ENCODE data around the gene MME.

GRCh38 chr3:155037508-155038202 is 42.5 kb upstream of the MME start:
- TF ChIP-seq TOX (CRISPR knock-in tag; IDR thresholded peaks at IDR 0.05; ENCODE audit: borderline replicate concordance) (no peak), TCF4 (CRISPR knock-in tag; IDR thresholded peaks at IDR 0.05; ENCODE audit: borderline replicate concordance) (no peak), ZNF8 (CRISPR knock-in tag; IDR thresholded peaks at IDR 0.05) (no peak), ZNF565 (CRISPR knock-in tag; conservative IDR thresholded peaks at IDR 0.05; ENCODE audit: low read depth) (no peak), OSR1 (CRISPR knock-in tag; IDR thresholded peaks at IDR 0.05) (no peak), ESRRG (CRISPR knock-in tag; IDR thresholded peaks at IDR 0.05) (no peak), RARB (CRISPR knock-in tag; IDR thresholded peaks at IDR 0.05) (no peak), CSDC2 (CRISPR knock-in tag; IDR thresholded peaks at IDR 0.05) (no peak), CSRNP3 (CRISPR knock-in tag; IDR thresholded peaks at IDR 0.05) (no peak), ZFP3 (CRISPR knock-in tag; IDR thresholded peaks at IDR 0.05) (no peak)
- TF ChIP-seq, protein P1, sequence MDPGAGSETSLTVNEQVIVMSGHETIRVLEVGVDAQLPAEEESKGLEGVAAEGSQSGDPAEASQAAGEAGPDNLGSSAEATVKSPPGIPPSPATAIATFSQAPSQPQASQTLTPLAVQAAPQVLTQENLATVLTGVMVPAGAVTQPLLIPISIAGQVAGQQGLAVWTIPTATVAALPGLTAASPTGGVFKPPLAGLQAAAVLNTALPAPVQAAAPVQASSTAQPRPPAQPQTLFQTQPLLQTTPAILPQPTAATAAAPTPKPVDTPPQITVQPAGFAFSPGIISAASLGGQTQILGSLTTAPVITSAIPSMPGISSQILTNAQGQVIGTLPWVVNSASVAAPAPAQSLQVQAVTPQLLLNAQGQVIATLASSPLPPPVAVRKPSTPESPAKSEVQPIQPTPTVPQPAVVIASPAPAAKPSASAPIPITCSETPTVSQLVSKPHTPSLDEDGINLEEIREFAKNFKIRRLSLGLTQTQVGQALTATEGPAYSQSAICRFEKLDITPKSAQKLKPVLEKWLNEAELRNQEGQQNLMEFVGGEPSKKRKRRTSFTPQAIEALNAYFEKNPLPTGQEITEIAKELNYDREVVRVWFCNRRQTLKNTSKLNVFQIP (CRISPR knock-in tag; IDR thresholded peaks at IDR 0.05; ENCODE audit: borderline replicate concordance, low read depth) = no peak
- TF ChIP-seq, protein P2, sequence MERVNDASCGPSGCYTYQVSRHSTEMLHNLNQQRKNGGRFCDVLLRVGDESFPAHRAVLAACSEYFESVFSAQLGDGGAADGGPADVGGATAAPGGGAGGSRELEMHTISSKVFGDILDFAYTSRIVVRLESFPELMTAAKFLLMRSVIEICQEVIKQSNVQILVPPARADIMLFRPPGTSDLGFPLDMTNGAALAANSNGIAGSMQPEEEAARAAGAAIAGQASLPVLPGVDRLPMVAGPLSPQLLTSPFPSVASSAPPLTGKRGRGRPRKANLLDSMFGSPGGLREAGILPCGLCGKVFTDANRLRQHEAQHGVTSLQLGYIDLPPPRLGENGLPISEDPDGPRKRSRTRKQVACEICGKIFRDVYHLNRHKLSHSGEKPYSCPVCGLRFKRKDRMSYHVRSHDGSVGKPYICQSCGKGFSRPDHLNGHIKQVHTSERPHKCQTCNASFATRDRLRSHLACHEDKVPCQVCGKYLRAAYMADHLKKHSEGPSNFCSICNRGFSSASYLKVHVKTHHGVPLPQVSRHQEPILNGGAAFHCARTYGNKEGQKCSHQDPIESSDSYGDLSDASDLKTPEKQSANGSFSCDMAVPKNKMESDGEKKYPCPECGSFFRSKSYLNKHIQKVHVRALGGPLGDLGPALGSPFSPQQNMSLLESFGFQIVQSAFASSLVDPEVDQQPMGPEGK (CRISPR knock-in tag; IDR thresholded peaks at IDR 0.05; ENCODE audit: borderline replicate concordance) = no peak

Measured in SK-N-SH treated with all-trans-retinoic acid at 6 μM for 48 hours (cell line).